HepG2 (cell line): ENCODE measurements around the gene RAI14. TPM values are rescaled to one million over a fixed set of nuclear protein-coding genes. Genes with fewer than 3 reads are reported as not detected.

Experiments used
- ATAC-seq: fragments of 200-7000 bp; cut with Tn5 transposase; 3 replicates; pipeline ENCODE4 v1.9.1; 2020; ENCODE audit warnings: mild to moderate bottlenecking, moderate library complexity
- BruUV-seq: library from RNA; stranded (reverse); fragments of 400-500 nt; replicated peaks from 2 replicates; lab custom pipeline; 2021; lab: Mats Ljungman, UMichigan
- CTCF ChIA-PET: fragments of 300-600 bp; formaldehyde crosslinking; extraction: SDS; loops from one replicate; lab custom pipeline; 2021; ENCODE audit warnings: low total read pairs, inconsistent platforms, low intra/inter-chr PET ratio; lab: Yijun Ruan, JAX
- POLR2A ChIA-PET: fragments of 350-600 bp; sonication (Branson Sonifier 250); formaldehyde crosslinking; loops from one replicate; lab custom pipeline; 2020; ENCODE audit warnings: antibody characterized with exemption, inconsistent platforms; lab: Yijun Ruan, JAX
- DNase-seq: peaks from one replicate; pipeline ENCODE4 v3.0.0-alpha.2; 2015; ENCODE audit warnings: low spot score
- FAIRE-seq: peaks from 3 replicates; lab custom pipeline; 2011; peaks lifted over from hg19 to GRCh38; lab: Jason Lieb, UNC
- H2AFZ ChIP-seq: one replicate; pipeline ENCODE4 v1.6.1; 2011; ENCODE audit warnings: low read length, inconsistent platforms
- H3K27ac ChIP-seq: fragments of 300-600 bp; 3 replicates; pipeline ENCODE4 v1.8.0; 2011; ENCODE audit warnings: mixed run types, mild to moderate bottlenecking, mixed read lengths, low read length, inconsistent platforms; ENCODE audit not compliant: insufficient read depth; ENCODE audit errors: extremely low read length
- H3K27me3 ChIP-seq, 2 experiments: fragments of 200-600 bp in 1 of 2; 2 replicates in 1 of 2; 3 replicates in 1 of 2; pipeline versions ENCODE4 v1.6.0 to v1.8.0; 2011; ENCODE audit warnings: low read length in 2 of 2, mild to moderate bottlenecking in 2 of 2, moderate library complexity in 2 of 2, inconsistent platforms in 1 of 2; ENCODE audit not compliant: insufficient read depth in 2 of 2, control insufficient read depth in 1 of 2
- H3K36me3 ChIP-seq, 2 experiments: fragments of 200-600 bp in 1 of 2; replicated peaks in 1 of 2; 2 replicates in 1 of 2; 3 replicates in 1 of 2; pipeline versions ENCODE4 v1.5.1 to v1.8.0; 2011; ENCODE audit warnings: low read length in 2 of 2, inconsistent platforms in 1 of 2; ENCODE audit not compliant: insufficient read depth in 2 of 2, control insufficient read depth in 1 of 2
- H3K4me1 ChIP-seq: 2 replicates; pipeline ENCODE4 v1.5.1; 2012; ENCODE audit warnings: low read length, inconsistent platforms; ENCODE audit not compliant: insufficient read depth
- H3K4me2 ChIP-seq: 2 replicates; pipeline ENCODE4 v1.6.0; 2011; ENCODE audit warnings: low read depth, low read length, inconsistent platforms
- H3K4me3 ChIP-seq, 3 experiments: fragments of 200-600 bp in 1 of 3; sonication (generic), shearing (Covaris generic) in 1 of 3; replicated peaks in 1 of 3; 2 replicates each; pipeline ENCODE4 v1.5.1; 2011 to 2016; ENCODE audit warnings: low read length in 3 of 3, inconsistent platforms in 2 of 3, low read depth in 2 of 3, mild to moderate bottlenecking in 2 of 3, control low read depth in 1 of 3, mixed read lengths in 1 of 3; ENCODE audit not compliant: insufficient read depth in 1 of 3
- H3K79me2 ChIP-seq: one replicate; pipeline ENCODE4 v1.6.1; 2011; ENCODE audit warnings: low read length, inconsistent platforms; ENCODE audit not compliant: insufficient read depth
- H3K9ac ChIP-seq: 2 replicates; pipeline ENCODE4 v1.6.0; 2011; ENCODE audit warnings: mild to moderate bottlenecking, low read depth, low read length, inconsistent platforms; ENCODE audit not compliant: insufficient read depth
- H3K9me3 ChIP-seq: 2 replicates; pipeline ENCODE4 v1.5.1; 2012; ENCODE audit warnings: mild to moderate bottlenecking, low read length
- H4K20me1 ChIP-seq: 2 replicates; pipeline ENCODE4 v1.6.0; 2011; ENCODE audit warnings: inconsistent platforms, mild to moderate bottlenecking, low read length, moderate library complexity; ENCODE audit not compliant: insufficient read depth
- CREB1 ChIP-seq, 2 experiments: fragments of 450-650 bp in 1 of 2; IDR thresholded peaks; 2 replicates each; pipeline ENCODE4 v1.6.1; 2016 to 2017; ENCODE audit warnings: control low read depth in 1 of 2, mild to moderate bottlenecking in 1 of 2, missing compliant biosample characterization in 1 of 2, missing genetic modification characterization in 1 of 2
- HCFC1 ChIP-seq: fragments of 150-350 bp; IDR thresholded peaks from 2 replicates; pipeline ENCODE4 v1.6.1; 2014; ENCODE audit warnings: low read depth, low read length
- MAF1 ChIP-seq: sonication (generic); formaldehyde crosslinking; IDR thresholded peaks from 2 replicates; pipeline ENCODE4 v1.5.0; 2020; ENCODE audit warnings: missing genetic modification reagents, borderline replicate concordance
- PAF1 ChIP-seq: IDR thresholded peaks from 2 replicates; pipeline ENCODE4 v1.6.1; 2016; ENCODE audit warnings: missing genetic modification reagents, missing compliant biosample characterization
- SALL1 ChIP-seq: sonication (generic); formaldehyde crosslinking; IDR thresholded peaks from 2 replicates; pipeline ENCODE4 v1.8.0; 2022; ENCODE audit warnings: mild to moderate bottlenecking, missing genetic modification reagents
- SRF ChIP-seq: IDR thresholded peaks from 2 replicates; pipeline ENCODE4 v1.6.1; 2011; ENCODE audit warnings: mild to moderate bottlenecking, low read depth, low read length, moderate library complexity
- ZNF101 ChIP-seq: sonication (generic); formaldehyde crosslinking; IDR thresholded peaks from 2 replicates; pipeline ENCODE4 v1.4.0; 2020; ENCODE audit warnings: mild to moderate bottlenecking, low read depth, missing genetic modification reagents, borderline replicate concordance
- ZNF260 ChIP-seq: sonication (generic); formaldehyde crosslinking; IDR thresholded peaks from 2 replicates; pipeline ENCODE4 v1.4.0; 2020; ENCODE audit warnings: missing genetic modification reagents, low read depth, mild to moderate bottlenecking, borderline replicate concordance
- ZNF333 ChIP-seq: sonication (generic); formaldehyde crosslinking; IDR thresholded peaks from 2 replicates; pipeline ENCODE4 v1.4.0; 2020; ENCODE audit warnings: mild to moderate bottlenecking, missing genetic modification reagents, borderline replicate concordance
- ZNF570 ChIP-seq: sonication (generic); formaldehyde crosslinking; IDR thresholded peaks from 2 replicates; pipeline ENCODE4 v1.4.0; 2020; ENCODE audit warnings: mild to moderate bottlenecking, missing genetic modification reagents, borderline replicate concordance
- ZNF629 ChIP-seq: sonication (generic); formaldehyde crosslinking; conservative IDR thresholded peaks from 2 replicates; pipeline ENCODE4 v1.5.0; 2020; ENCODE audit warnings: missing genetic modification reagents
- ZNF644 ChIP-seq: IDR thresholded peaks from 2 replicates; pipeline ENCODE4 v1.6.1; 2016; ENCODE audit warnings: low read depth
- ZSCAN31 ChIP-seq: sonication (generic); formaldehyde crosslinking; IDR thresholded peaks from 2 replicates; pipeline ENCODE4 v1.5.0; 2020; ENCODE audit warnings: low read depth, mild to moderate bottlenecking, missing genetic modification reagents
- WGBS: methylation state at CpG from one replicate; pipeline ENCODE4 v1.1.6; 2017; ENCODE audit warnings: low lambda C conversion rate; 5-methylcytosine and 5-hydroxymethylcytosine counted together
- in situ Hi-C: cut with HindIII; loops from 2 replicates; pipeline ENCODE4 v1.10.0; 2017; ENCODE audit warnings: low pct_unique_long_range_greater_than_20kb; ENCODE audit not compliant: extremely low pct_ligation_motif_present
- intact Hi-C: fragments of 100-400 bp; cut with micrococcal nuclease; formaldehyde crosslinking; loops from one replicate; pipeline ENCODE4 v1.10.0; 2022; ENCODE audit not compliant: unreplicated experiment
- polyA plus RNA-seq, 8 experiments: library from polyadenylated mRNA; depleted of rRNA in 3 of 8; stranded (reverse) in 7 of 8; unstranded in 1 of 8; fragments of >200 nt; fragmentation: Illumina TruSeq in 4 of 8; extraction: Trizol in 4 of 8; gene quantifications; 2 replicates each; pipeline versions ENCODE4 v1.2.1 to v1.2.3, GENCODE V29; 2011 to 2016; ENCODE audit warnings: low read depth in 4 of 8, missing spikeins in 1 of 8, mixed read lengths in 1 of 8; ENCODE audit not compliant: insufficient read depth in 1 of 8
- total RNA-seq, 5 experiments: library from RNA; depleted of rRNA; stranded (reverse); fragments of >200 nt; fragmentation: Illumina TruSeq; extraction: Trizol; gene quantifications; 2 replicates each; pipeline ENCODE4 v1.2.3, GENCODE V29; 2016; ENCODE audit warnings: low read depth in 1 of 5
- TF ChIP-seq, protein P1 (sequence below): sonication (generic); formaldehyde crosslinking; IDR thresholded peaks from 2 replicates; pipeline ENCODE4 v1.4.0; 2020; ENCODE audit warnings: mild to moderate bottlenecking, missing genetic modification reagents
- TF ChIP-seq, protein P2 (sequence below): sonication (generic); formaldehyde crosslinking; IDR thresholded peaks from 2 replicates; pipeline ENCODE4 v1.9.0; 2021; ENCODE audit warnings: missing genetic modification reagents, borderline replicate concordance

Gene RAI14
- total and polyA plus RNA-seq, 2 of the 13 experiments (the other 11 are each of a cell fraction or from before 2014, with no cell fraction given): 12.6 to 18.2 TPM

- Histone ChIP-seq H2AFZ (no peak overlapping the region), H3K4me3 (no peak overlapping the region), H4K20me1 (no peaks in the 10 kb centered on the region), H3K27ac (no peak overlapping the region), H3K4me2 (no peak overlapping the region), H3K27me3 (no peaks in the 10 kb centered on the region), H3K9me3 (no peaks in the 10 kb centered on the region), H3K36me3 (no peaks in the 10 kb centered on the region), H3K9ac (no peak overlapping the region), H3K79me2 (no peaks in the 10 kb centered on the region), H3K4me1 (peaks cover 10% of the 10 kb centered on the region)
- no peak for ATAC-seq
- intact Hi-C loops: no loop called here
- CTCF ChIA-PET: no interaction called here
- DNase-seq: no peak
- no TSS peak for BruUV-seq
- POLR2A ChIA-PET: no interaction called here
- FAIRE-seq: no peak
- no peak for TF ChIP-seq CREB1 (IDR thresholded peaks at IDR 0.05)
- TF ChIP-seq CREB1 (CRISPR knock-in tag; IDR thresholded peaks at IDR 0.05): no peak
- TF ChIP-seq ZNF644 (CRISPR knock-in tag): no peak
- TF ChIP-seq PAF1: no peak
- no peak for TF ChIP-seq MAF1 (CRISPR knock-in tag)
- TF ChIP-seq ZNF260 (CRISPR knock-in tag): no peak
- TF ChIP-seq, protein P1, sequence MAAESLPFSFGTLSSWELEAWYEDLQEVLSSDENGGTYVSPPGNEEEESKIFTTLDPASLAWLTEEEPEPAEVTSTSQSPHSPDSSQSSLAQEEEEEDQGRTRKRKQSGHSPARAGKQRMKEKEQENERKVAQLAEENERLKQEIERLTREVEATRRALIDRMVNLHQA: no peak
- TF ChIP-seq ZSCAN31 (CRISPR knock-in tag): no peak
- TF ChIP-seq ZNF333 (CRISPR knock-in tag): no peak
- no peak for TF ChIP-seq ZNF570 (CRISPR knock-in tag)
- TF ChIP-seq ZNF629 (CRISPR knock-in tag): no peak
- TF ChIP-seq ZNF101 (CRISPR knock-in tag): no peak
- no peak for TF ChIP-seq SALL1 (CRISPR knock-in tag)
- no peak for TF ChIP-seq HCFC1
- no peak for TF ChIP-seq SRF
- TF ChIP-seq, protein P2, sequence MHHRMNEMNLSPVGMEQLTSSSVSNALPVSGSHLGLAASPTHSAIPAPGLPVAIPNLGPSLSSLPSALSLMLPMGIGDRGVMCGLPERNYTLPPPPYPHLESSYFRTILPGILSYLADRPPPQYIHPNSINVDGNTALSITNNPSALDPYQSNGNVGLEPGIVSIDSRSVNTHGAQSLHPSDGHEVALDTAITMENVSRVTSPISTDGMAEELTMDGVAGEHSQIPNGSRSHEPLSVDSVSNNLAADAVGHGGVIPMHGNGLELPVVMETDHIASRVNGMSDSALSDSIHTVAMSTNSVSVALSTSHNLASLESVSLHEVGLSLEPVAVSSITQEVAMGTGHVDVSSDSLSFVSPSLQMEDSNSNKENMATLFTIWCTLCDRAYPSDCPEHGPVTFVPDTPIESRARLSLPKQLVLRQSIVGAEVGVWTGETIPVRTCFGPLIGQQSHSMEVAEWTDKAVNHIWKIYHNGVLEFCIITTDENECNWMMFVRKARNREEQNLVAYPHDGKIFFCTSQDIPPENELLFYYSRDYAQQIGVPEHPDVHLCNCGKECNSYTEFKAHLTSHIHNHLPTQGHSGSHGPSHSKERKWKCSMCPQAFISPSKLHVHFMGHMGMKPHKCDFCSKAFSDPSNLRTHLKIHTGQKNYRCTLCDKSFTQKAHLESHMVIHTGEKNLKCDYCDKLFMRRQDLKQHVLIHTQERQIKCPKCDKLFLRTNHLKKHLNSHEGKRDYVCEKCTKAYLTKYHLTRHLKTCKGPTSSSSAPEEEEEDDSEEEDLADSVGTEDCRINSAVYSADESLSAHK (CRISPR knock-in tag): no peak
- WGBS: 73% methylated on average over 3 of the region's 3 CpGs
- in situ Hi-C loops: no loop called here
Measured at GRCh38 chr5:34857161-34857560, 201.0 kb downstream of the RAI14 start.
